HepG2 (cell line): Measurements from ENCODE around the gene MCM3AP. TPM values are rescaled to one million over a fixed set of nuclear protein-coding genes. Genes with fewer than 3 reads are reported as not detected.

Source experiments
- ATAC-seq: fragments of 200-7000 bp; cut with Tn5 transposase; 3 replicates; pipeline ENCODE4 v1.9.1; 2020; ENCODE audit warnings: mild to moderate bottlenecking, moderate library complexity
- BruUV-seq: library from RNA; stranded (reverse); fragments of 400-500 nt; replicated peaks from 2 replicates; lab custom pipeline; 2021; lab: Mats Ljungman, UMichigan
- CTCF ChIA-PET: fragments of 300-600 bp; formaldehyde crosslinking; extraction: SDS; loops from one replicate; lab custom pipeline; 2021; ENCODE audit warnings: low total read pairs, inconsistent platforms, low intra/inter-chr PET ratio; lab: Yijun Ruan, JAX
- POLR2A ChIA-PET: fragments of 350-600 bp; sonication (Branson Sonifier 250); formaldehyde crosslinking; loops from one replicate; lab custom pipeline; 2020; ENCODE audit warnings: antibody characterized with exemption, inconsistent platforms; lab: Yijun Ruan, JAX
- DNase-seq: peaks from one replicate; pipeline ENCODE4 v3.0.0-alpha.2; 2015; ENCODE audit warnings: low spot score
- FAIRE-seq: peaks from 3 replicates; lab custom pipeline; 2011; peaks lifted over from hg19 to GRCh38; lab: Jason Lieb, UNC
- H2AFZ ChIP-seq: one replicate; pipeline ENCODE4 v1.6.1; 2011; ENCODE audit warnings: low read length, inconsistent platforms
- H3K27ac ChIP-seq: fragments of 300-600 bp; 3 replicates; pipeline ENCODE4 v1.8.0; 2011; ENCODE audit warnings: mixed run types, mild to moderate bottlenecking, mixed read lengths, low read length, inconsistent platforms; ENCODE audit not compliant: insufficient read depth; ENCODE audit errors: extremely low read length
- H3K27me3 ChIP-seq, 2 experiments: fragments of 200-600 bp in 1 of 2; 2 replicates in 1 of 2; 3 replicates in 1 of 2; pipeline versions ENCODE4 v1.6.0 to v1.8.0; 2011; ENCODE audit warnings: low read length in 2 of 2, mild to moderate bottlenecking in 2 of 2, moderate library complexity in 2 of 2, inconsistent platforms in 1 of 2; ENCODE audit not compliant: insufficient read depth in 2 of 2, control insufficient read depth in 1 of 2
- H3K36me3 ChIP-seq, 2 experiments: fragments of 200-600 bp in 1 of 2; replicated peaks in 1 of 2; 2 replicates in 1 of 2; 3 replicates in 1 of 2; pipeline versions ENCODE4 v1.5.1 to v1.8.0; 2011; ENCODE audit warnings: low read length in 2 of 2, inconsistent platforms in 1 of 2; ENCODE audit not compliant: insufficient read depth in 2 of 2, control insufficient read depth in 1 of 2
- H3K4me1 ChIP-seq: 2 replicates; pipeline ENCODE4 v1.5.1; 2012; ENCODE audit warnings: low read length, inconsistent platforms; ENCODE audit not compliant: insufficient read depth
- H3K4me2 ChIP-seq: 2 replicates; pipeline ENCODE4 v1.6.0; 2011; ENCODE audit warnings: low read depth, low read length, inconsistent platforms
- H3K4me3 ChIP-seq, 3 experiments: fragments of 200-600 bp in 1 of 3; sonication (generic), shearing (Covaris generic) in 1 of 3; replicated peaks in 1 of 3; 2 replicates each; pipeline ENCODE4 v1.5.1; 2011 to 2016; ENCODE audit warnings: low read length in 3 of 3, inconsistent platforms in 2 of 3, low read depth in 2 of 3, mild to moderate bottlenecking in 2 of 3, control low read depth in 1 of 3, mixed read lengths in 1 of 3; ENCODE audit not compliant: insufficient read depth in 1 of 3
- H3K79me2 ChIP-seq: one replicate; pipeline ENCODE4 v1.6.1; 2011; ENCODE audit warnings: low read length, inconsistent platforms; ENCODE audit not compliant: insufficient read depth
- H3K9ac ChIP-seq: 2 replicates; pipeline ENCODE4 v1.6.0; 2011; ENCODE audit warnings: mild to moderate bottlenecking, low read depth, low read length, inconsistent platforms; ENCODE audit not compliant: insufficient read depth
- H3K9me3 ChIP-seq: 2 replicates; pipeline ENCODE4 v1.5.1; 2012; ENCODE audit warnings: mild to moderate bottlenecking, low read length
- H4K20me1 ChIP-seq: 2 replicates; pipeline ENCODE4 v1.6.0; 2011; ENCODE audit warnings: inconsistent platforms, mild to moderate bottlenecking, low read length, moderate library complexity; ENCODE audit not compliant: insufficient read depth
- DNMT1 ChIP-seq: sonication (generic); formaldehyde crosslinking; IDR thresholded peaks from 2 replicates; pipeline ENCODE4 v1.5.1; 2020; ENCODE audit warnings: mild to moderate bottlenecking, missing genetic modification reagents
- NR2F1 ChIP-seq, 2 experiments: fragments of 450-650 bp in 1 of 2; formaldehyde crosslinking in 1 of 2; IDR thresholded peaks; 2 replicates each; pipeline versions ENCODE4 v1.5.0 to v1.6.1; 2016 to 2020; ENCODE audit warnings: mild to moderate bottlenecking in 1 of 2, missing compliant biosample characterization in 1 of 2, missing genetic modification reagents in 1 of 2, moderate library complexity in 1 of 2
- RBFOX2 ChIP-seq: fragments of 200-400 bp; formaldehyde crosslinking; IDR thresholded peaks from 2 replicates; pipeline ENCODE4 v1.6.1; 2017; ENCODE audit warnings: low read depth, mild to moderate bottlenecking, low read length
- RXRB ChIP-seq: IDR thresholded peaks from 2 replicates; pipeline ENCODE4 v1.6.1; 2016; ENCODE audit warnings: borderline replicate concordance, missing genetic modification reagents, missing compliant biosample characterization
- SYNCRIP ChIP-seq: fragments of 200-400 bp; formaldehyde crosslinking; IDR thresholded peaks from 2 replicates; pipeline ENCODE4 v1.6.1; 2018; ENCODE audit warnings: mild to moderate bottlenecking, low read depth, low read length; ENCODE audit not compliant: insufficient read depth
- ZBTB46 ChIP-seq: sonication (generic); formaldehyde crosslinking; IDR thresholded peaks from 2 replicates; pipeline ENCODE4 v1.4.0; 2020; ENCODE audit warnings: mild to moderate bottlenecking, missing genetic modification reagents, borderline replicate concordance
- ZNF138 ChIP-seq: sonication (generic); formaldehyde crosslinking; IDR thresholded peaks from 2 replicates; pipeline ENCODE4 v1.5.0; 2020; ENCODE audit warnings: mild to moderate bottlenecking, low read depth, missing genetic modification reagents
- ZNF207 ChIP-seq: fragments of 450-650 bp; IDR thresholded peaks from 2 replicates; pipeline ENCODE4 v1.6.1; 2016; ENCODE audit warnings: antibody characterized with exemption, borderline replicate concordance
- ZNF34 ChIP-seq: sonication (generic); formaldehyde crosslinking; IDR thresholded peaks from 2 replicates; pipeline ENCODE4 v1.4.0; 2020; ENCODE audit warnings: mild to moderate bottlenecking, missing genetic modification reagents, borderline replicate concordance
- WGBS: methylation state at CpG from one replicate; pipeline ENCODE4 v1.1.6; 2017; ENCODE audit warnings: low lambda C conversion rate; 5-methylcytosine and 5-hydroxymethylcytosine counted together
- in situ Hi-C: cut with HindIII; loops from 2 replicates; pipeline ENCODE4 v1.10.0; 2017; ENCODE audit warnings: low pct_unique_long_range_greater_than_20kb; ENCODE audit not compliant: extremely low pct_ligation_motif_present
- intact Hi-C: fragments of 100-400 bp; cut with micrococcal nuclease; formaldehyde crosslinking; loops from one replicate; pipeline ENCODE4 v1.10.0; 2022; ENCODE audit not compliant: unreplicated experiment
- polyA plus RNA-seq, 8 experiments: library from polyadenylated mRNA; depleted of rRNA in 3 of 8; stranded (reverse) in 7 of 8; unstranded in 1 of 8; fragments of >200 nt; fragmentation: Illumina TruSeq in 4 of 8; extraction: Trizol in 4 of 8; gene quantifications; 2 replicates each; pipeline versions ENCODE4 v1.2.1 to v1.2.3, GENCODE V29; 2011 to 2016; ENCODE audit warnings: low read depth in 4 of 8, missing spikeins in 1 of 8, mixed read lengths in 1 of 8; ENCODE audit not compliant: insufficient read depth in 1 of 8
- total RNA-seq, 5 experiments: library from RNA; depleted of rRNA; stranded (reverse); fragments of >200 nt; fragmentation: Illumina TruSeq; extraction: Trizol; gene quantifications; 2 replicates each; pipeline ENCODE4 v1.2.3, GENCODE V29; 2016; ENCODE audit warnings: low read depth in 1 of 5
- TF ChIP-seq, protein P1 (sequence below): sonication (generic); formaldehyde crosslinking; IDR thresholded peaks from 2 replicates; pipeline ENCODE4 v1.8.0; 2022; ENCODE audit warnings: low read depth, missing genetic modification reagents
- TF ChIP-seq, protein P2 (sequence below): IDR thresholded peaks from 2 replicates; pipeline ENCODE4 v1.6.1; 2016

The MCM3AP gene
- total and polyA plus RNA-seq, 2 of the 13 experiments (the other 11 are each of a cell fraction or from before 2014, with no cell fraction given): 27.0 to 54.7 TPM

DNA sequence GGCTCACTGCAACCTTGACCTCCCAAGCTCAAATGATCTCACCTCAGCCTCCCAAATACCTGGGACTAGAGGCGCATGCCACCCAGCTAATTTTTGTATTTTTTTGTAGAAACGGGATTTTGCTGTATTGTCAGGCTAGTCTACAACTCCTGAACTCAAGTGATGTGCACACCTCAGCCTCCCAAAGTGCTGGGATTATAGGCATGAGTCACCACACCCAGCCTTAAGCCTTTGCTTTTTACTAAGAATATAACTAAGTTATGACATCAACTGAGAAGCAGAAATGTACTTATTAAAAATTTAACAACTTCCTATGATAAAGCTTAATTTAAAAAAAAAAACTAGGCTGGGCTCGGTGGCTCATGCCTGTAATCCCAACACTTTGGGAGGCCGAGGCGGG lies 47.9 kb downstream of the MCM3AP start (continued):
- TF ChIP-seq NR2F1 (CRISPR knock-in tag; IDR thresholded peaks at IDR 0.05) (no peak), ZBTB46 (CRISPR knock-in tag) (no peak), RXRB (CRISPR knock-in tag) (no peak), ZNF207 (no peak), DNMT1 (CRISPR knock-in tag) (no peak), ZNF34 (no peak), ZNF138 (CRISPR knock-in tag) (no peak), SYNCRIP (no peak)
- TF ChIP-seq, protein P1, sequence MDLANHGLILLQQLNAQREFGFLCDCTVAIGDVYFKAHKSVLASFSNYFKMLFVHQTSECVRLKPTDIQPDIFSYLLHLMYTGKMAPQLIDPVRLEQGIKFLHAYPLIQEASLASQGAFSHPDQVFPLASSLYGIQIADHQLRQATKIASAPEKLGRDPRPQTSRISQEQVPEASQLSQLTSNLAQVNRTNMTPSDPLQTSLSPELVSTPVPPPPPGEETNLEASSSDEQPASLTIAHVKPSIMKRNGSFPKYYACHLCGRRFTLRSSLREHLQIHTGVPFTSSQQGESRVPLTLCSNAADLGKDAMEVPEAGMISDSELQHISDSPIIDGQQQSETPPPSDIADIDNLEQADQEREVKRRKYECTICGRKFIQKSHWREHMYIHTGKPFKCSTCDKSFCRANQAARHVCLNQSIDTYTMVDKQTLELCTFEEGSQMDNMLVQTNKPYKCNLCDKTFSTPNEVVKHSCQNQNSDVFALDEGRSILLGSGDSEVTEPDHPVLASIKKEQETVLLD (CRISPR knock-in tag): no peak

- Histone ChIP-seq H3K4me1 (peaks cover 26% of the 10 kb centered on the region), H3K36me3 (peaks cover 15 to 45% of the 10 kb centered on the region in 2 experiments), H3K27me3 (no peaks in the 10 kb centered on the region), H3K9me3 (no peaks in the 10 kb centered on the region), H3K4me3 (no peak overlapping the region), H3K27ac (no peak overlapping the region), H3K9ac (no peak overlapping the region), H2AFZ (no peak overlapping the region), H3K4me2 (no peak overlapping the region), H3K79me2 (peaks cover 16% of the 10 kb centered on the region), H4K20me1 (no peaks in the 10 kb centered on the region)
- in situ Hi-C loops: no loop called here
- 78% methylated on average over 5 of the region's 5 CpGs for WGBS
- CTCF ChIA-PET: no interaction called here
- no TSS peak for BruUV-seq
- TF ChIP-seq, protein P2, sequence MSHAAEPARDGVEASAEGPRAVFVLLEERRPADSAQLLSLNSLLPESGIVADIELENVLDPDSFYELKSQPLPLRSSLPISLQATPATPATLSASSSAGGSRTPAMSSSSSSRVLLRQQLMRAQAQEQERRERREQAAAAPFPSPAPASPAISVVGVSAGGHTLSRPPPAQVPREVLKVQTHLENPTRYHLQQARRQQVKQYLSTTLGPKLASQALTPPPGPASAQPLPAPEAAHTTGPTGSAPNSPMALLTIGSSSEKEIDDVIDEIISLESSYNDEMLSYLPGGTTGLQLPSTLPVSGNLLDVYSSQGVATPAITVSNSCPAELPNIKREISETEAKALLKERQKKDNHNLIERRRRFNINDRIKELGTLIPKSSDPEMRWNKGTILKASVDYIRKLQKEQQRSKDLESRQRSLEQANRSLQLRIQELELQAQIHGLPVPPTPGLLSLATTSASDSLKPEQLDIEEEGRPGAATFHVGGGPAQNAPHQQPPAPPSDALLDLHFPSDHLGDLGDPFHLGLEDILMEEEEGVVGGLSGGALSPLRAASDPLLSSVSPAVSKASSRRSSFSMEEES (CRISPR knock-in tag): no peak
- TF ChIP-seq RBFOX2: 0 out of 2 replicates have a peak, but pooled peaks have one; percentile 26
- no peak for FAIRE-seq
- no peak for ATAC-seq
- intact Hi-C loops: no loop called here
- DNase-seq: no peak
- POLR2A ChIA-PET: no interaction called here
These were observed 50.9 kb downstream of the MCM3AP start for GRCh38 chr21:46234436-46234950.
